Keratinocyte (primary cell): ENCODE results near the gene AP3M1. TPM values are rescaled to one million over a fixed set of nuclear protein-coding genes. Genes with fewer than 3 reads are reported as not detected.

Experiments used
- DNase-seq: peaks from one replicate; pipeline ENCODE4 v3.0.0-alpha.2; 2011; ENCODE audit warnings: low read depth, missing footprints, low spot score
- FAIRE-seq: peaks from 2 replicates; lab custom pipeline; 2011; peaks lifted over from hg19 to GRCh38; lab: Jason Lieb, UNC
- H2AFZ ChIP-seq: 2 replicates; pipeline ENCODE4 v1.6.0; 2012; ENCODE audit warnings: low read length, control low read depth, inconsistent platforms; ENCODE audit not compliant: control insufficient read depth
- H3K27ac ChIP-seq: 2 replicates; pipeline ENCODE4 v1.5.1; 2011; ENCODE audit warnings: low read length; ENCODE audit not compliant: control insufficient read depth, insufficient read depth
- H3K27me3 ChIP-seq: 3 replicates; pipeline ENCODE4 v1.6.0; 2011; ENCODE audit warnings: low read length; ENCODE audit not compliant: control insufficient read depth, insufficient read depth; ENCODE audit errors: extremely low read depth
- H3K36me3 ChIP-seq, 2 experiments: 2 replicates in 1 of 2; 3 replicates in 1 of 2; pipeline ENCODE4 v1.5.1; 2011; ENCODE audit warnings: low read length in 2 of 2, mild to moderate bottlenecking in 1 of 2; ENCODE audit not compliant: control insufficient read depth in 2 of 2, insufficient read depth in 2 of 2; ENCODE audit errors: extremely low read depth in 1 of 2
- H3K4me1 ChIP-seq: 3 replicates; pipeline ENCODE4 v1.5.1; 2011; ENCODE audit warnings: low read length; ENCODE audit not compliant: control insufficient read depth, insufficient read depth; ENCODE audit errors: extremely low read depth
- H3K4me2 ChIP-seq: 3 replicates; pipeline ENCODE4 v1.6.0; 2011; ENCODE audit warnings: low read depth, low read length; ENCODE audit not compliant: control insufficient read depth, insufficient read depth; ENCODE audit errors: extremely low read depth
- H3K4me3 ChIP-seq, 3 experiments: fragments of 200-600 bp in 1 of 3; sonication (generic) in 1 of 3; 2 replicates in 2 of 3; 3 replicates in 1 of 3; pipeline ENCODE4 v1.5.1; 2011 to 2016; ENCODE audit warnings: low read length in 3 of 3, mild to moderate bottlenecking in 3 of 3, control low read depth in 2 of 3, inconsistent platforms in 1 of 3, low read depth in 1 of 3, mixed read lengths in 1 of 3, mixed run types in 1 of 3, moderate library complexity in 1 of 3; ENCODE audit not compliant: control insufficient read depth in 2 of 3, insufficient read depth in 2 of 3; ENCODE audit errors: extremely low read depth in 1 of 3
- H3K79me2 ChIP-seq: 2 replicates; pipeline ENCODE4 v1.6.0; 2012; ENCODE audit warnings: low read length; ENCODE audit not compliant: control insufficient read depth, insufficient read depth
- H3K9ac ChIP-seq: 3 replicates; pipeline ENCODE4 v1.6.0; 2011; ENCODE audit warnings: low read length; ENCODE audit not compliant: control insufficient read depth, insufficient read depth; ENCODE audit errors: extremely low read depth
- H3K9me1 ChIP-seq: 3 replicates; pipeline ENCODE4 v1.6.0; 2011; ENCODE audit warnings: low read length; ENCODE audit not compliant: control insufficient read depth, insufficient read depth; ENCODE audit errors: extremely low read depth
- H3K9me3 ChIP-seq: 2 replicates; pipeline ENCODE4 v1.5.1; 2012; ENCODE audit warnings: low read depth, low read length; ENCODE audit not compliant: control insufficient read depth
- H4K20me1 ChIP-seq: 3 replicates; pipeline ENCODE4 v1.6.0; 2011; ENCODE audit warnings: low read length; ENCODE audit not compliant: control insufficient read depth, insufficient read depth; ENCODE audit errors: extremely low read depth
- CTCF ChIP-seq, 3 experiments: IDR thresholded peaks in 1 of 3; conservative IDR thresholded peaks in 1 of 3; optimal IDR thresholded peaks in 1 of 3; 2 replicates in 2 of 3; 3 replicates in 1 of 3; pipeline versions ENCODE3 to v1.5.1; 2011; ENCODE audit warnings: low read length in 3 of 3, mild to moderate bottlenecking in 3 of 3, moderate library complexity in 2 of 3, control low read depth in 1 of 3, inconsistent platforms in 1 of 3; ENCODE audit not compliant: insufficient read depth in 2 of 3; ENCODE audit errors: extremely low read depth in 1 of 3
- EZH2 ChIP-seq: IDR thresholded peaks from one replicate; pipeline ENCODE4 v1.6.1; 2012; ENCODE audit warnings: inconsistent platforms, mild to moderate bottlenecking, low read length, moderate library complexity
- dilution Hi-C: fragments of 300-500 bp; cut with MboI; formaldehyde crosslinking; loops from one replicate; pipeline ENCODE4 v1.7.0; 2020; ENCODE audit warnings: low sequenced_read_pairs; ENCODE audit not compliant: extremely low pct_ligation_motif_present
- polyA plus RNA-seq, 5 experiments: library from polyadenylated mRNA; depleted of rRNA in 3 of 5; stranded (reverse) in 3 of 5; stranded (forward) in 1 of 5; unstranded in 1 of 5; fragments of >200 nt; gene quantifications; 1 replicate in 1 of 5; 2 replicates in 3 of 5; 3 replicates in 1 of 5; pipeline versions ENCODE4 v1.2.1 to v1.2.3, GENCODE V29; 2011 to 2012; ENCODE audit warnings: missing spikeins in 2 of 5, low read depth in 1 of 5, low replicate concordance in 1 of 5

AP3M1 gene
- polyA plus RNA-seq, 1 donor (not counting 4 experiments of a cell fraction or from before 2014, with no cell fraction given), result 53.5 TPM

- dilution Hi-C loops, result no loop called here
- TF ChIP-seq EZH2 (no peak), CTCF (optimal IDR thresholded peaks at IDR 0.05 in 1 of 3, IDR thresholded peaks at IDR 0.05 in 1 of 3, conservative IDR thresholded peaks at IDR 0.05 in 1 of 3; ENCODE audit: extremely low read depth in 1 of 3, insufficient read depth in 2 of 3, low read length in 3 of 3) (no peak)
- no peak overlapping the region for H3K4me2 ChIP-seq
- H2AFZ ChIP-seq, result no peak overlapping the region
- H3K36me3 ChIP-seq, result peaks cover 14 to 15% of the 10 kb centered on the region in 2 experiments
- no peak overlapping the region for H3K9ac ChIP-seq
- H3K27ac ChIP-seq, result no peak overlapping the region
- H3K9me3 ChIP-seq, result no peaks in the 10 kb centered on the region
- no peaks in the 10 kb centered on the region for H3K9me1 ChIP-seq
- FAIRE-seq (no peak), DNase-seq (no peak)
- H3K4me1 ChIP-seq, result no peaks in the 10 kb centered on the region
- peaks cover 5% of the 10 kb centered on the region for H3K79me2 ChIP-seq
- no peaks in the 10 kb centered on the region for H3K27me3 ChIP-seq
- H4K20me1 ChIP-seq, result no peaks in the 10 kb centered on the region
- no peak overlapping the region for H3K4me3 ChIP-seq
These were observed 15.2 kb downstream of the AP3M1 start for GRCh38 chr10:74135452-74135851.

DNA sequence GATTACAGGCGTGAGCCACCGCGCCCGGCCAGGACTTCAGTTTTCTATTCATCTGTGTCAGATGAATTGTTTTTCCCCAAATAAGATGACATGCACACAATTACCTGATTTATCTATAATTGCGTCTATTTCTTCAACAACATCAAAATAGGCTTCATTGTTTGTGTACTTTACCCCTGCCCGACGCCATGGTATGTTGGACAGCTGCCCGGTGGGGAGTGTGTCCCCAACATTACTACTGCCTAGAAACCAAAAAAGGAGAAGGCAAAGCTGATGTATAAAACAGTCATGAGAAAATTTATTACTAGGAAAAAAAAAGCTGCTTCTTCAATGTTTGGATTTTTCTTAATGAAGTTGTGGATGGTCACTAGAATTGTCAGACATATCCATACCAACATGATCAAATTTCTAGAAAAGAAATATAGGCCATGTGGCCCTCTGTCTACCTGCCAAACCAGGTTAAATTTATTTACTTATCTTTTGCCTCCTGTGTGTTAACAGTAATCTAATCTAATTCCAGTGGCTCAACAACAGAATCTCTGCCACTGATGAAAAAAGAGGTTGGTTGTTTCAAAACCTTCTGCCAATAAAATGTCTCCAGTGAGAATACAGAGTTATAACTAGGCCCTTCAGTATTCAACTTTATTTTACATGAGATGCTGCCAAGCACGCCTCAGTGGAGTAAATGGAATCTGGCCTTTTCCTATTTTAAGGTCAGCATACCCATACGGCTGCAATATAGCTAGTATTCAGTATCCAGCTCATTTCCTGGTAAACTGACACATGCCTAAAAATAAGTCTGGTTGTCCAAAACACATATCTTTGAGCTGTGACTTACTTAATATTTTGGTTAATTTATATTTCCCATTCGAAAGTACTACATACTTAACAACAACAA lies 16.5 kb downstream of the AP3M1 start:
- no peaks in the 10 kb centered on the region for H3K79me2 ChIP-seq
- DNase-seq (no peak), FAIRE-seq (no peak)
- no peak overlapping the region for H3K4me2 ChIP-seq
- dilution Hi-C loops, result no loop called here
- H3K9me1 ChIP-seq, result no peaks in the 10 kb centered on the region
- H4K20me1 ChIP-seq, result no peaks in the 10 kb centered on the region
- no peaks in the 10 kb centered on the region for H3K9me3 ChIP-seq
- H2AFZ ChIP-seq, result no peak overlapping the region
- TF ChIP-seq CTCF (optimal IDR thresholded peaks at IDR 0.05 in 1 of 3, IDR thresholded peaks at IDR 0.05 in 1 of 3, conservative IDR thresholded peaks at IDR 0.05 in 1 of 3; ENCODE audit: extremely low read depth in 1 of 3, insufficient read depth in 2 of 3, low read length in 3 of 3), result no peak
- no peak for TF ChIP-seq EZH2
- H3K27me3 ChIP-seq, result no peaks in the 10 kb centered on the region
- no peak overlapping the region for H3K27ac ChIP-seq
- no peak overlapping the region for H3K4me3 ChIP-seq
- H3K36me3 ChIP-seq, result peaks cover 14 to 16% of the 10 kb centered on the region in 2 experiments
- H3K4me1 ChIP-seq, result no peaks in the 10 kb centered on the region
- H3K9ac ChIP-seq, result no peak overlapping the region
